HCT116 (cell line): ENCODE results near the gene KTN1. TPM values are rescaled to one million over a fixed set of nuclear protein-coding genes. Genes with fewer than 3 reads are reported as not detected.

Experiments used
- ATAC-seq: fragments of 200-7000 bp; cut with Tn5 transposase; 2 replicates; pipeline ENCODE4 v1.9.1; 2020; ENCODE audit warnings: mild to moderate bottlenecking, moderate library complexity
- BruUV-seq: library from RNA; stranded (reverse); fragments of 400-500 nt; replicated peaks from 2 replicates; lab custom pipeline; 2021; lab: Mats Ljungman, UMichigan
- CTCF ChIA-PET: fragments of 300-600 bp; sonication (Branson Sonifier 250); formaldehyde crosslinking; loops from one replicate; lab custom pipeline; 2021; ENCODE audit warnings: antibody characterized with exemption; lab: Charles Lee
- POLR2A ChIA-PET: fragments of 300-600, 350-600 bp; sonication (Branson Sonifier 250); formaldehyde crosslinking; loops from one replicate; lab custom pipeline; 2021; ENCODE audit warnings: antibody characterized with exemption; lab: Charles Lee
- RAD21 ChIA-PET, 2 experiments: fragments of 300-600 bp; sonication (Branson Sonifier 250); formaldehyde crosslinking; loops; one replicate each; lab custom pipeline; 2023; ENCODE audit warnings: low total read pairs in 2 of 2; ENCODE audit not compliant: uncharacterized antibody in 2 of 2, unreplicated experiment in 2 of 2, low non-redundant PET in 1 of 2; lab: Charles Lee
- DNase-seq: peaks from one replicate; pipeline ENCODE4 v3.0.0-alpha.2; 2010; ENCODE audit warnings: low read depth, low spot score
- H2AFZ ChIP-seq: fragments of 200-600 bp; shearing (Covaris generic), sonication (generic); 2 replicates; pipeline ENCODE4 v1.6.1; 2017; ENCODE audit warnings: low read depth, mixed run types, mixed read lengths, antibody characterized with exemption, low read length; ENCODE audit not compliant: poor library complexity, severe bottlenecking
- H3K27ac ChIP-seq: 2 replicates; pipeline ENCODE4 v1.5.1; 2012; ENCODE audit warnings: low read depth, low read length
- H3K27me3 ChIP-seq: fragments of 200-600 bp; sonication (generic); 2 replicates; pipeline ENCODE4 v1.6.1; 2016; ENCODE audit warnings: mixed run types, low read length, mixed read lengths; ENCODE audit not compliant: insufficient read depth
- H3K36me3 ChIP-seq, 2 experiments: fragments of 200-500 bp in 1 of 2; fragments of 200-600 bp in 1 of 2; sonication (Bioruptor generic) in 1 of 2; sonication (generic) in 1 of 2; 2 replicates each; pipeline versions ENCODE4 v1.5.1 to v1.6.1; 2014 to 2016; ENCODE audit warnings: low read length in 2 of 2, inconsistent platforms in 1 of 2, mixed read lengths in 1 of 2, mixed run types in 1 of 2; ENCODE audit not compliant: insufficient read depth in 2 of 2, control insufficient read depth in 1 of 2
- H3K4me1 ChIP-seq, 2 experiments: fragments of 200-600 bp in 1 of 2; sonication (generic) in 1 of 2; 2 replicates each; pipeline versions ENCODE4 v1.5.1 to v1.6.1; 2012 to 2017; ENCODE audit warnings: low read length in 2 of 2, inconsistent platforms in 1 of 2, mild to moderate bottlenecking in 1 of 2, mixed read lengths in 1 of 2, mixed run types in 1 of 2, moderate library complexity in 1 of 2; ENCODE audit not compliant: insufficient read depth in 2 of 2, control insufficient read depth in 1 of 2
- H3K4me2 ChIP-seq: fragments of 200-600 bp; sonication (generic); 2 replicates; pipeline ENCODE4 v1.6.1; 2017; ENCODE audit warnings: mixed run types, low read length, mixed read lengths
- H3K4me3 ChIP-seq, 2 experiments: fragments of 200-600 bp in 1 of 2; sonication (generic) in 1 of 2; replicated peaks in 1 of 2; 2 replicates each; pipeline ENCODE4 v1.5.1; 2011 to 2016; ENCODE audit warnings: low read length in 2 of 2, control low read depth in 1 of 2, low read depth in 1 of 2, mild to moderate bottlenecking in 1 of 2, mixed read lengths in 1 of 2, mixed run types in 1 of 2
- H3K79me2 ChIP-seq: fragments of 200-600 bp; sonication (generic); 2 replicates; pipeline ENCODE4 v1.6.1; 2017; ENCODE audit warnings: mild to moderate bottlenecking, mixed run types, low read length, moderate library complexity, mixed read lengths; ENCODE audit not compliant: insufficient read depth
- H3K9ac ChIP-seq: fragments of 200-600 bp; sonication (generic); 2 replicates; pipeline ENCODE4 v1.6.1; 2016; ENCODE audit warnings: low read length, mixed read lengths
- H3K9me2 ChIP-seq: fragments of 200-600 bp; sonication (generic), shearing (Covaris generic); 2 replicates; pipeline ENCODE4 v1.6.1; 2017; ENCODE audit warnings: mixed run types, mild to moderate bottlenecking, moderate library complexity; ENCODE audit not compliant: insufficient read depth
- H3K9me3 ChIP-seq, 2 experiments: fragments of 200-500 bp in 1 of 2; fragments of 200-600 bp in 1 of 2; sonication (Bioruptor generic) in 1 of 2; sonication (generic) in 1 of 2; 2 replicates each; pipeline ENCODE4 v1.6.1; 2014 to 2017; ENCODE audit warnings: low read length in 2 of 2, mixed read lengths in 2 of 2, inconsistent platforms in 1 of 2, low read depth in 1 of 2, mild to moderate bottlenecking in 1 of 2, mixed run types in 1 of 2, moderate library complexity in 1 of 2; ENCODE audit not compliant: control insufficient read depth in 1 of 2, insufficient read depth in 1 of 2
- H4K20me1 ChIP-seq: fragments of 200-600 bp; sonication (generic), shearing (Covaris generic); 2 replicates; pipeline ENCODE4 v1.6.1; 2017; ENCODE audit warnings: mixed run types, mild to moderate bottlenecking, moderate library complexity; ENCODE audit not compliant: insufficient read depth
- CBX3 ChIP-seq: IDR thresholded peaks from 2 replicates; pipeline ENCODE4 v1.6.1; 2012; ENCODE audit warnings: low read depth
- CEBPB ChIP-seq: IDR thresholded peaks from 2 replicates; pipeline ENCODE4 v1.6.1; 2012; ENCODE audit warnings: low read depth
- EZH2 ChIP-seq: fragments of 200-600 bp; sonication (generic); IDR thresholded peaks from 2 replicates; pipeline ENCODE4 v1.6.1; 2017; ENCODE audit warnings: antibody characterized with exemption, mixed run types
- JUND ChIP-seq: IDR thresholded peaks from 2 replicates; pipeline ENCODE4 v1.6.1; 2012
- POLR2A ChIP-seq: IDR thresholded peaks from 2 replicates; pipeline ENCODE4 v1.7.0; 2011; ENCODE audit warnings: borderline replicate concordance; ENCODE audit not compliant: insufficient read depth, insufficient read length; ENCODE audit errors: extremely low read depth
- ZFX ChIP-seq: fragments of 450-650 bp; IDR thresholded peaks from 2 replicates; pipeline ENCODE4 v1.6.1; 2017
- intact Hi-C: fragments of 100-400 bp; cut with micrococcal nuclease; formaldehyde crosslinking; loops from 2 replicates; pipeline ENCODE4 v1.10.0; 2022
- total RNA-seq: library from RNA; stranded (reverse); gene quantifications from one replicate; pipeline ENCODE4 v1.2.1, GENCODE V29; 2021; ENCODE audit not compliant: unreplicated experiment
- TF ChIP-seq, protein P1 (sequence below): IDR thresholded peaks from 2 replicates; pipeline ENCODE4 v1.6.1; 2011; ENCODE audit warnings: mild to moderate bottlenecking, low read length, moderate library complexity; ENCODE audit not compliant: insufficient replicate concordance; ENCODE audit errors: extremely low read depth

The KTN1 gene
- total RNA-seq, 1 experiment from 2014 or later: 105 TPM

GRCh38 chr14:55713486-55713885 lies 133.5 kb downstream of the KTN1 start:
- Histone ChIP-seq H3K27me3 (no peaks in the 10 kb centered on the region), H4K20me1 (no peaks in the 10 kb centered on the region), H3K9ac (no peak overlapping the region), H3K4me2 (no peak overlapping the region), H3K4me1 (no peaks in the 10 kb centered on the region), H3K79me2 (no peaks in the 10 kb centered on the region), H3K4me3 (no peak overlapping the region), H3K9me2 (no peaks in the 10 kb centered on the region), H2AFZ (no peak overlapping the region), H3K9me3 (no peaks in the 10 kb centered on the region), H3K36me3 (no peaks in the 10 kb centered on the region), H3K27ac (no peak overlapping the region)
- BruUV-seq: no TSS peak
- intact Hi-C loops: no loop called here
- no peak for TF ChIP-seq POLR2A
- TF ChIP-seq CEBPB: no peak
- TF ChIP-seq, protein P1, sequence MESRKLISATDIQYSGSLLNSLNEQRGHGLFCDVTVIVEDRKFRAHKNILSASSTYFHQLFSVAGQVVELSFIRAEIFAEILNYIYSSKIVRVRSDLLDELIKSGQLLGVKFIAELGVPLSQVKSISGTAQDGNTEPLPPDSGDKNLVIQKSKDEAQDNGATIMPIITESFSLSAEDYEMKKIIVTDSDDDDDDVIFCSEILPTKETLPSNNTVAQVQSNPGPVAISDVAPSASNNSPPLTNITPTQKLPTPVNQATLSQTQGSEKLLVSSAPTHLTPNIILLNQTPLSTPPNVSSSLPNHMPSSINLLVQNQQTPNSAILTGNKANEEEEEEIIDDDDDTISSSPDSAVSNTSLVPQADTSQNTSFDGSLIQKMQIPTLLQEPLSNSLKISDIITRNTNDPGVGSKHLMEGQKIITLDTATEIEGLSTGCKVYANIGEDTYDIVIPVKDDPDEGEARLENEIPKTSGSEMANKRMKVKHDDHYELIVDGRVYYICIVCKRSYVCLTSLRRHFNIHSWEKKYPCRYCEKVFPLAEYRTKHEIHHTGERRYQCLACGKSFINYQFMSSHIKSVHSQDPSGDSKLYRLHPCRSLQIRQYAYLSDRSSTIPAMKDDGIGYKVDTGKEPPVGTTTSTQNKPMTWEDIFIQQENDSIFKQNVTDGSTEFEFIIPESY: no peak
- RAD21 ChIA-PET: no interaction called here
- DNase-seq (no peak), ATAC-seq (no peak)
- CTCF ChIA-PET: interaction anchor here (0.7 to 1.1 kb wide), 2 partner anchors 761 to 768 kb away, joined by 3 read pairs; no protein-coding TSS in a partner anchor
- POLR2A ChIA-PET: no interaction called here

- POLR2A ChIA-PET: no interaction called here
Observed at GRCh38 chr14:55715889-55716288, 135.9 kb downstream of the KTN1 start.

More at GRCh38 chr14:55715889-55716288, 135.9 kb downstream of the KTN1 start:
- Histone ChIP-seq H3K27ac (no peak overlapping the region), H4K20me1 (no peaks in the 10 kb centered on the region), H3K4me1 (no peaks in the 10 kb centered on the region), H3K27me3 (no peaks in the 10 kb centered on the region), H3K9me3 (no peaks in the 10 kb centered on the region), H3K9ac (no peak overlapping the region), H3K4me3 (no peak overlapping the region), H3K36me3 (no peaks in the 10 kb centered on the region), H3K9me2 (no peaks in the 10 kb centered on the region), H2AFZ (no peak overlapping the region), H3K79me2 (no peaks in the 10 kb centered on the region), H3K4me2 (no peak overlapping the region)
- ChIA-PET CTCF (no interaction called here), RAD21 (no interaction called here)
- intact Hi-C loops: no loop called here
- no peak for ATAC-seq
- DNase-seq: no peak
- no TSS peak for BruUV-seq
- TF ChIP-seq ZFX (no peak), EZH2 (no peak), CBX3 (no peak), JUND (no peak)
- TF ChIP-seq, protein P1: no peak
